ENCODE data around the gene ABLIM2.

ABLIM2 gene

DNA sequence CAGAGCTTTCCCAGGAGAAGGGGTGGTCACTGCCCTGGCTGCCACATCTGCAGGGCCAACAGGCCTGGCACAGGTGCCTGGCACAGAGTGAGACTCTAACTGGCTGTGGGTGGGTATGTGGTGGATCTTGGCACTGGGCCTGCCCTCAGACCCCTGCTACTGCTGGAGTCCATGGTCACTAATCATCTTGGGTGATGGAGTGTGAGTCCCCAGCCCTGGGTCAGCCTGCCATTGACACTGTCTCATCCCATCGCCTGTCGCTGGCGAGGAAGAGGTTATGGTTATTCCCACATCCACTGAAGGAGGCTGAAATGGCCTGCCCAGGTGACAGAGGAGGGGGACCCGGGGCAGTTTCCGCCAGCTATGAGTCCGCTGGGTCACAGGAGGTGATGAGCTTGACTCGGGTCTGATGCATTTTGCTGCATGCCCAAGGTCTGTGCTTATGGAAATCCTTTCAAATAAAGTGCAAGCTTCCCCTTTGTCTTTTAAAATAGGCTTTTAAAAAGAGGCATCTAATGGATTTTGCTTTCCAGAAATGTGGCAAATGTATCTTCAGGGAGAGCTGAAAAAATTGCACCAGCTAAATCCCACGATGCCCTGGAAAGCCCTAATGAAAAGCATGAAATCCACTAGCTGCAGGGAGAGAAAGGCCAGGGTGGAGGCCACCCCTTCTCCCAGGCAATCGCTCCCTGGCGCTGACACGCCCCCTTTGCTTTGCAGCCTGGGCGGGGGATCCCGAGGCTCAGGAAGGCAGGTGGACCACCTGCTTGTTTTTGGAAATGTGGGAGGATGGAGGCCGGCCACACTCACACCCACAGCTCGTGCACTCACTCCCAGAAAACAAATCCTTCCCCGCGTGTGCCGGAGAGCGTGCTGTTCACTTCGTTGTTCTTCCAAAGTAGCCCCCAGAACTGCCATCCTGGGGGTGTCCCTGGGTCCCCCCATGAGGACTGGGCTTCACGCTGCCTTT is 54.9 kb downstream of the ABLIM2 start:
- DNase-seq (ENCODE audit: low spot score) = no peak

GRCh38 chr4:8102831-8103230 is 55.8 kb downstream of the ABLIM2 start:
- no peak for DNase-seq (ENCODE audit: low spot score)

DNA sequence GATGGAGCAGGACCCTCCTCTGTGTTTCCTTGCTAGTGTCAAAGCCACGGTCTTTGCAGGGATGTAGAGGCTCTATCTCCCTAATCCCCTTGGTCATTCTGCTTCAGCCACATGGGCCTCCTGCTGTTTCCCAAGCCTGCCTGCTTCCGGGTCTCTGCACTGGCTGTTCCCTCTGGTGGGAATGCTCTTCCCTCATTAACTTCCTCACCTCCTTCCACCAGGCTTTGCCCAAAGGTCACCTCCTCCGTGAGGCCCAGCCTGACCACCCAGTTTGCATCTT is 56.6 kb downstream of the ABLIM2 start:
- no peak for DNase-seq (ENCODE audit: low spot score)

DNA sequence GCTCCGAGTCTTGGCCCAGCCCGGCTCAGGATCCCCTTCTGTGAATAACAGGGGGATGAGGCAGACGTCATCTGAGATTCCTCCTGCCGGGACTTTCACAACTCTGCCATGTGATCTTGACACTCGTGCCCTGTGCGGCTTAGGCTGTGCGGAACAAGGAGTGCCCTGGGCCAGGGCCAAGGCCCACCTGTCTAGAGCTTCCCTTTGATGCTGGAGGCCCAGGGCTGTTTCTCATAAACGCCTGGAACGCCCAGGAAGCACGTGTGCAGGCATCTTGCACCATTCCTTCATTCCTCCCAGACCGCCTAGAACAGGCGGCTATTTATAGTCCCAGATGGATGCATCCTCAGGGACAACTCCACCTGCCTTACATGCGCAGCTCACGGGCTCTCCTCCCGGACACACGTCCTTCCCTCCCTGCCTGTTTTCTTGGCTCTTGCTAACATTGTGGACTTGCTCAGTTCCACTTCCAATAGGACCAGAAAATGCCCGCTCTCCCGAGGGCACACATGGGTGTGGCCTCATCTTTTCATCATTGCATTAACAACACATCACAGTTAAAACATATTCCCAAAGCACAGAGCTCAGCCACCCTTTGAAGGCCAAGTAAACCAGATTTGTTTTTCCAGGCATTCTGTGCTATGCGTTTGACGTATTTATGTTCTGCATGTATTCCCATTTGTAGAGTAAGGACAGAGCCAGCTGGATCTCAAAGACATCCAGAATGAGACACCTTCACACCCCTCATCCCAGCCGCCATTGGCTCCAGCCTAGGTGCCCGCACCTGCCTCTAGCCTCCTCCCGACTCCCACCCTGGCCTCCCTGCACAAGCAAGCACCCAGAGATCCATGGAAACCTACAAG is 57.2 kb downstream of the ABLIM2 start:
- no peak for DNase-seq (ENCODE audit: low spot score)

- DNase-seq (ENCODE audit: low spot score) = no peak
Measured at GRCh38 chr4:8099981-8100464, 58.6 kb downstream of the ABLIM2 start.

- no peak for DNase-seq (ENCODE audit: low spot score)
Measured at GRCh38 chr4:8098506-8098905, 60.1 kb downstream of the ABLIM2 start.

DNA sequence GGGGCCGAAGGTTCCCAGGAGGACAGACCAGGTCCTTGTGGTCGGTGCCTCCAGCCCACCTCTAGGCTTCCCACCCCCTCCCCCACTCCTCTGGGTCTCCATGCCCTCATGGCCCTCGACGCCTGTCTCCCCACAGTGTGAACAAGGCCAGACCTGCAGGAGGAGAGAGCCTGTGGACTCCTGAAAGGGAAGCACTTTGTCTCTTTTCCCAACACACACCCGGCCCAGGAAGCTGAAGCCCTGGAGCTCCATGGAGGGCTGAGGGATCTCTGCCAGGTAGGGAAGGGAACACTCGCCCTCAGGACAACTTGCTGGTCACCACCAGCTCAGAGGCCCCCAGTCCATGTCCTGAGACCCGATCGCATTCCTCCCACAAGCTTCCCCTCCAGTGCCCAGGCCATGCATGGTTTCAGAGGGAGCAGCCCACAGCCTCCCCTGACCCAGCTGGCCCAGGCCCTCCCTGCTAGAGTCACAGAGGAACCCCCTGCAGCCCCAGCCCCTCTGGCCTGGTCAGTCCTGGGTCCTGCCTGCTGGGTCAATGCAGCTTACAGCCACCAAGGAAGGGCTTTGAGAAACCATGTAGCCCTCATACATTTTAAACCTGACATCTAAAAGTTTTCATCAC is 60.8 kb downstream of the ABLIM2 start:
- DNase-seq (ENCODE audit: low spot score) = no peak

GRCh38 chr4:8097141-8097541 is 61.5 kb downstream of the ABLIM2 start:
- DNase-seq (ENCODE audit: low spot score) = no peak

DNA sequence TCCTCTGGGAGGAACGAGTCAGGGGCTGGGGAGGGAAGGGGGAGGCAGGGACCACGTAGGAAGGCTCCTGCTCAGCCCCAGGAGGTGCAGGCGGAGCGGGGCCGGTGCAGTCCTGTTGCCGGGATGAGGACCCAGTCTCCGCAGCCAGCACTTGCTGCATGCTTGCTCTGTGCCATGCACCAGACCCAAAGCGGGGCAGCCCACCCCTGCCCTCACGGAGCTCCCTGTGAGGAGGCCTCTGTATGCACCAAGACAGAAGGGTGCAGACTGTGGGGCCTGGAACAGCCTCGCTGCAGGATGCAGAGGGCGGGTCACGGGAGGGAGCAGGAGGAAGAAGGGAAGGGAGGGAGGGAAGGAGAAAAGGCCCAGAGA is 61.9 kb downstream of the ABLIM2 start:
- no peak for DNase-seq (ENCODE audit: low spot score)

GRCh38 chr4:8095956-8096689 is 62.5 kb downstream of the ABLIM2 start:
- no peak for DNase-seq (ENCODE audit: low spot score)

- DNase-seq (ENCODE audit: low spot score) = no peak
Measured at GRCh38 chr4:8093587-8094274, 64.9 kb downstream of the ABLIM2 start.

- no peak for DNase-seq (ENCODE audit: low spot score)
Measured at GRCh38 chr4:8092282-8092681, 66.3 kb downstream of the ABLIM2 start.

GRCh38 chr4:8090744-8091301 is 67.8 kb downstream of the ABLIM2 start:
- DNase-seq (ENCODE audit: low spot score) = no peak

- no peak for DNase-seq (ENCODE audit: low spot score)
Measured at GRCh38 chr4:8090312-8090711, 68.3 kb downstream of the ABLIM2 start.

DNA sequence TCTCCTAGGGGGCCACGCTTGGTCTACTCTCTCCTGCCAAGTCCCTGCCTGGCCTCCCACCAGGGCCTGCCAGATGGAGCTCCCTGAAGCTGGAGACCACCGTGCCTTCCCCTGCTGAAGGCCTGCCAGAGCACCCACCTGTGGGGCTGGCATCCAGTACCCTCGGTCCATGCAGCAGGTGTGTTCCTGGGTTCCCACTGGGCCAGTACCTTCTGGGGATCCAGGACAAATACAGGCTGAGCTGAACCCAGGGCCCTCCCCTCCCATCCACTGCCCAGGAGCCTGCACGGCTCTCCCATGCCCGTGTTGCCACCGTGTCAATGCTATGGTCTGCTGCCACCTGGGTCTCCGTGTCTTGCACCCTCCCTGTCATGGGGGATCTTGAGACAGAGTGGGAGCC is 68.8 kb downstream of the ABLIM2 start:
- no peak for DNase-seq (ENCODE audit: low spot score)

GRCh38 chr4:8088966-8089491 is 69.6 kb downstream of the ABLIM2 start:
- DNase-seq (ENCODE audit: low spot score) = no peak

DNA sequence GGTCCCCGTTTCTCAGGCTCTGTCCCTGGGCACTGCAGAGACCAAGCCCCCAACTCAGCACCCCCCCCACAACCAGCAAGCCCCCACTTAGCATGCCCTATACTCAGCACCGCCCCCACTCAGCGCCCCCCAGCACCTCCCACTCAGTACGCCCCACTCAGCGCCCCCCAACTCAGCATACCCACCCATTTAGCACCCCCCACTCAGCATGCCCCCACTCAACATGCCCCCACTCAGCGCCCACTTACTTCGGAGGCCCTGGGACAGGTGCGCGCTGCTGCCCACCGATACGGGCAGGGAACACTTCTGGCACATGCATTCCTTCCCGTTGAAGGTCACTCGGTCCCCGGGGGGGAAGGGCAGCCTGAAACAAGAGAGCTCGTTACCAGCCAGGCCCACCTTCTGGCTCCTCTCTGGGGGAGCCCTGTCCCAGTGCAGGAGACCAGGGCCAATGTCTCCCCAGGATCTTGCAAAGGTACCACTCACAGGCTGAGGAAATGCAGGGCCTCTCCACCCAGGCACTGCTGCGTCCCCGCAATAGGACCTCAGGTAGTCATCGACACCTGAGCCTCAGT is 70.6 kb downstream of the ABLIM2 start:
- DNase-seq (ENCODE audit: low spot score) = no peak

- DNase-seq (ENCODE audit: low spot score) = no peak
Measured at GRCh38 chr4:8086783-8087445, 71.7 kb downstream of the ABLIM2 start.

DNA sequence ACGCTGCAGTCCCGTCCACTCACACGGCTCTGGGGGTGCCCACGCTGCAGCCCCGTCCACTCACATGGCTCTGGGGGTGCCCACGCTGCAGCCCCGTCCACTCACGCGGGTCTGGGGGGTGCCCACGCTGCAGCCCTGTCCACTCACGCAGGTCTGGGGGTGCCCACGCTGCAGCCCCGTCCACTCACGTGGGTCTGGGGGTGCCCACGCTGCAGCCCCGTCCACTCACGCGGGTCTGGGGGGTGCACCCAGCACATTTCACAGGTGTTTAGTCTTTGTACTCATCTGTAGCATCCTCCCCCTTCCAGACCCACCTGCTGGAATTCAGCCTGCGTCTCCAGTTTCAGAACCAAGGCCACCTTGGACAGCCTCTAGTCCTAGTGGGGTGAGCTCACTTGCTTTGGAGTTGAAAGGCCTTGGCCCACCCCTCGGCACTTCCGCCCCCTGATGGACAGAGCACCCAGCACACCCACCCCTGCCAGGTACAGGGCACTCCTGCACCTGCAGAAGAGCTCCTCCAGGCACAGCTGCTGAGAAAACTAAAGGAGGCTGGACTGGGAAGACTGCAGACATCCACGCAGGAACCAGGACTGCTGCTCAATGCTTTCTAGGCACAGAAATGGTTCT is 73.0 kb downstream of the ABLIM2 start:
- DNase-seq (ENCODE audit: low spot score) = no peak

Data from CD4-positive, alpha-beta T cell treated with Interleukin-15 for 4 hours (primary cell).